Activated CD8-positive, alpha-beta memory T cell treated with anti-CD3 and anti-CD28 coated beads for 48 hours (primary cell): ENCODE data around the gene GORASP2.
A peak's percentile ranks its signal among the peaks of the same experiment; 100 is the strongest.

Experiments
- DNase-seq, 3 experiments: peaks; one replicate each; pipeline ENCODE4 v3.0.0-alpha.2; 2020; ENCODE audit warnings: low read depth in 2 of 3, low spot score in 2 of 3

GORASP2 gene

DNA sequence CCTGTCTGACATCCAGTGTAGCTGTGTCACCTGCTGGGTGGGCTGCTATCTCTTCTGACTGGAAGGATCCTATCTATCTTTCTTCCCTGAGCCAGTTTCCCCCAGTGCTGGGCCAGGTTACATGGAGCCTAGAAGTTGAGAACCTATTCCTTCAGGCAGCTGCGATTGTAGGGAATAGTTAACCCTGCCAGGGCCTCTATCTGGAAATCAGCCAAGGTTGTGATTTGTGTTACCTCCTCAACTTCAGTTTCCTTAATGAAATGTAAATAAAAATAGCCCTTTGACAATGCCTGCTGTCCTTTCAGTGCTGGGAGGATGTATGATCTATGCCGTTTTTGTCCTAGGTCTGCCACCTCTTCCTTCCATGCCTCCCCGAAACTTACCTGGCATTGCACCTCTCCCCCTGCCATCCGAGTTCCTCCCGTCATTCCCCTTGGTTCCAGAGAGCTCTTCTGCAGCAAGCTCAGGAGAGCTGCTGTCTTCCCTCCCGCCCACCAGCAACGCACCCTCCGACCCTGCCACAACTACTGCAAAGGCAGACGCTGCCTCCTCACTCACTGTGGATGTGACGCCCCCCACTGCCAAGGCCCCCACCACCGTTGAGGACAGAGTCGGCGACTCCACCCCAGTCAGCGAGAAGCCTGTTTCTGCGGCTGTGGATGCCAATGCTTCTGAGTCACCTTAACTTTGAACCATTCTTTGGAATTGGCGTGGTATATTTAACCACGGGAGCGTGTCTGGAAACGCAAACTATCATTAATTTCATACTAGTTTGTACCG is 36.6 kb downstream of the GORASP2 start:
- no peak for DNase-seq

DNA sequence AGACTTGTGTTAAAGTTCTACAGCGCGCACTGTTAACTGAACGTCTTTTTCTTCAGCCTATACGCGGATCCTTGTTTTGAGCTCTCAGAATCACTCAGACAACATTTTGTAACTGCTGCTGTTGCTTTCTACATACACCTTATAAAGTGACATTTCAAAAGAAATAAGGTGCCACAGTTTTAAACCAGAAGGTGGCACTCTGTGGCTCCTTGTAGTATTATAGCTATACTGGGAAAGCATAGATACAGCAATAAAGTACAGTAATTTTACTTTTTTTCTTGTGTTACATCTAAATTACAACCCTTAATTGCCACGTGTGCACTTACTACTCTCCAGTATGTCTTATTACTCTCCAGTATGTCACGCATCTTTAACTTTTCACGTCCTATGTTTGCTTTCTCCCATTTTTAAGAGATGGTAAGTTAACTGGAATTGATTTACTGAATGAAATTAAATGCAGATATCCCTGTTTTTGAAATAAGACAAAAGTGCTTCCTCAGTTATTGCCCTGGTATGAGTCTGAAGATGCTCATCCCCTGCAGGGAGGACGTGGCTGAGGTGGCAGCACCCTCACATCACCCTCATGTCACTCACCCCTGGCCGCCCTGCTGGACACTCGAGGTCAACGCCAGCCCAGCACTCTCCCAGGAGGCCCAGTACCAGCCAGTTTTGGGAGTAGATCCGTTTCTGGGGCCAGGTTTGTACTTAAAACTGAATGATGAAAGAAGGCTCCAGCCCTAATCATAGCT is 37.8 kb downstream of the GORASP2 start:
- no peak for DNase-seq

DNA sequence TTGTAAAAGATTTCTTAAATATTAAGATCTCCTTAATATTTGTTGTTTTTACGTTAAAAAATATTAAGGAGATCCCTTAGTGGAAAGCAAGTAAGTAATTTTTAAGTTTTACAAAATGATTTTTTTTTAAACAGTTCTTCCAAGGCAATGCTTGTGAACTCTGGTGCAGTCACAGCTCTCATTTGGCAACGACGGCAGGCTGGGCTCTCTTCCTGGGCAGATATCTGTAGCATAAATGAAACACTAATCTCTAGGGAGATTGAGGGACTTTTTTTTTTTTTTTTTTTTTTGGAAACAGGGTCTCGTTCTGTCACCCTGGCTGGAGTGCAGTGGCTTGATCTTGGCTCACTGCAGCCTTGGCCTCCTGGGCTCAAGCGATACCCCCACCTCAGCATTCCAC is 38.5 kb downstream of the GORASP2 start:
- no peak for DNase-seq

DNA sequence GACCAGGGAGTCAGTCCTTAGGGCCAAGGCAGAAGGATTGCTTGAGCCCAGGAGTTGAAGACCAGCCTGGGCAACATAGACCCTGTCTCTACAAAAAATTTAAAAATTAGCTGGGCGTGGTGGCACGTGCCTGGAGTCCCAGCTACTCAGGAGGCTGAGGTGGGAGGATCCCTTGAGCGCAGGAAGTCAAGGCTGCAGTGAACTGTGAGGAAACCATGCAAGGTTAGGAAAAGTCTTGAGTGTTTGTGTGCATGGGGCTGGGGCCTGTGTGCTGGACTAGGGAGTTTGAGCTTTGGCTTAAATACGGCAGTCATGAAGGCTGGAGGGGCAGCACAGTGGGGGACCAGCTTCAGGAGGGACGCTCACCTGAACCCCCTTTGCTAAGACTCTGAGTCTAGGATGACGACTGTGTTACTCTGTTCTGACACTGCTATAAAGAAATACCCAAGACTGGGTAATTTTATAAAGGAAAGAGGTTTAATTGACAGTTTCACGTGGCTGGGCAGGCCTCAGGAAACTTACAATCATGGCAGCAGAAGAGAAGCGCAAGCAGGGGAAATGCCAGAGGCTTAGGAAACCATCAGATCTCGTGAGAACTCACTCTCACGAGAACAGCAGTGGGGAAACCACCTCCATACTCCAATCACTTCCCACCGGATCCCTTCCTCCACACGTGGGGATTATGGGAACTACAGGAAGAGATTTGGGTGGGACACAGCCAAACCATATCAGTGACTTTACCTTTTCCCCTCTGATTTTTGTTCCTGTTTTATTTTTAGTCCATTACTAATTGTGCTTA is 39.4 kb downstream of the GORASP2 start:
- no peak for DNase-seq

DNA sequence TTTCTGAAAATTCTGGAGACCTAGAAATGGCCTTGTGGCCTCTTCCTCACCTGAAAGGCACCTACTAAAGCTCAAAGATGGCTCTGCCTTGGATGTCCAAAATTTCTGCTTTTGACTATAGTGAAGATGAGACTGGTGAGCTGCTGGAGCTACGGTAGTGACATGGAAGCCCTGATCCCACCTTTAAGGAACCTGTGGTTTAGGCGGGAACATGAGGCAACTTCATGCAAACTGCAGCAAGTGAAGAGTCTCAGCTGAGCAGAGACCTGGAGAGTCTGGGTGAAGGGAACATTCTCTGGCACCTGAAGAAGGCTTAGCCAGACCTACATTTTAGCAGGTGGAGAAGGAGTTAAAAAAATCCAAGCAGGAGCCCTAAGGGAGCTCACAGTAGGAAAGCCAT is 40.0 kb downstream of the GORASP2 start:
- DNase-seq = no peak

DNA sequence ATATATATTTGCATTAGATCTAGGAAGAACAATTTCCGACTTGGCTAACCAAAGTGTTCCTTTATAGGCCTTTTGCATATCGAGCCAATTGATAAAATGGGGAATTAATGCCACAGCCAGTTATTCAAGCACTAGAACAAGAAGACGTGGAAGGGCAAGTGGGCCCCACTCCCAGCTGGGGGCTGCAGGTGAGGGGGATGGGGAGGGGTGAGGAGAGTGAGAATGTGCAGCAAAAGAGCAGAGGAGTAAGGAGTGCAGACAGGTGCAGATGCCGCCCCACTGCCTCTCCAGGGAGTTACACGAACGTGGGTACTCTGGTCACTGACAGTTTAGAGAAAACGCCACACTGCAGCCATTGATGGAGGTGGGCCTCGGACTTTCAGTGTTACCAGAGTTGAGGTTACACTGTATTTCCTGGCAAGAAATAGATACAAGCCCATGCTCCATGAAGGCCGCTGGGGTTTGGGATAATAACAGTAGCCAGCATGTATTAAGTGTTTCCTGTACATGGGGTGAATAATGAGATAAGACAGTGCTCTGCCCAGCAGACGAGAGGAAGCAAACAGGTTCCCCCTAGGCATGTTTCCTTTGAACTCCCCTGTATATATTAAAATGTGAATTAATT is 40.9 kb downstream of the GORASP2 start:
- DNase-seq = no peak

DNA sequence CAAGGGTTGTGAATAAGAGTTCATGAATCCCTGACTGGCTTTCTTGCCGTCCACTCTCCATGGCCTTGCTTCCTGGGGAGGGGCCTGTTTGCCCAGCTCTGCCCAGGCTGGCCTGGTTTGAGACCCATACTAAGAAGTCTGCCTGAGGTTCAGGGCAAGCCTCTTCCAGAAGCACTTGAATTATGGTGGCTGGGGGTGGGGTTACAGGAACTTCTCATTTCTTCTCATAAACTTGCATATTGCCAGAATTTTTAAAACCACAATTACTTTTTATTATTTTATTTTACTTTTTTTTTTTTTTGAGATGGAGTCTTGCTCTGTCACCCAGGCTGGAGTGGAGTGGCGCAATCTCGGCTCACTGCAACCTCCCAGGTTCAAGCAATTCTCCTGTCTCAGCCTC is 42.0 kb downstream of the GORASP2 start:
- no peak for DNase-seq

DNA sequence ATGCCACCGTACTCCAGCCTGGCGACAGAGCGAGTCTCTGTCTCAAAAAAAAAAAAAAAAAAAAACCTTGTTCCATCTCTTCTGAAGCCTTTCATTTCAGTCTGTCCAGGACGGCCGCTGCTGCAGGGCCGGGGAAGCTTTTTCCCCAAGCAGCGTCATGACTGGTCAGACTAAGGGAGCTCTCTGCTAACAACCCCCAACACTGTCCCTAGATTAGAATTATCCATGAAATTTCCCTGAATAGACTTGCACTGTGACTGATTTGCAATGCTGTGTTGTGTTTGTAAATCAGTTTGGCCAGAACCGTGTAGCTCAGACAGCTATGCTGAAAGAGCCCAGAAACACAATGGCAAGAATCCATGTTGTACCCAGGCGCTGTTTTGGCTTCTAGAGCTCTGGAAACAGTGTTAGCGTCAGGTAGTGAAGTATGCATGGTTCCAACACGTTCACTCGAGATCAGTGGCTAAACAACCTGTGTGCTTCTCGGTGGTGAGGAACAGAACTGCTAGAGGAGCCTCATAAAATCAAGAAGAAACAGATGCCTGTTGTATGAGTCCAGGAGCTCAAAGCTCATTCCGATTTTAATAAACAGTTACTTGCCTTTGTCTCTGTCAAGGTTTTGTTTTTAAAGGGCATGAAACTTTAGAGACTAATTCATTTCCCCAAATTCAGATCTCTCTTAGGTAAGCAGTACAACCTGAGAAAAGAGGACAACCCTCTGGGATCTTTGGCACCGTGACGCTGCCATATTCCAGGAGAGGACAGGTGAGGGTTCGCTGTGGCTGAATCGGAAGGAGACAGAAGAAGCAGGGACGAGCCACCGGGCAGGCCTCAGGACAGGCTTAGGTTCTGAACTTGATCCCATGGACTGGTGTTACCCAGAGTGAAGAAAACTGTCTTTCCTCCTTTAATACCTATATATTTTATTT is 43.5 kb downstream of the GORASP2 start:
- DNase-seq = no peak

DNA sequence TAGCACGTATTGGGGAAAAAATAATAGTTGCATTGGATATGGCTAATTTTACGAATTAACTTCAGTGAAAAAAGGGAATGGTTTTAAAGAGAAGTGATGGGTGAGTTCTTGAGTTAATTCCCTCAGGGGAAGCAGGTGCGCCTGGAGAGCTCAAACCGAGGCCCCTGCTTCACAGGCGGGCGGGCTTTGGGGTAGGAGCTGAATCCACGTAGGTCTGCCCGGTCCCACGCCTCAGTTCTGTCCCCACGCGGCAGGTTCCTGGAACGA is 44.1 kb downstream of the GORASP2 start:
- no peak for DNase-seq

DNA sequence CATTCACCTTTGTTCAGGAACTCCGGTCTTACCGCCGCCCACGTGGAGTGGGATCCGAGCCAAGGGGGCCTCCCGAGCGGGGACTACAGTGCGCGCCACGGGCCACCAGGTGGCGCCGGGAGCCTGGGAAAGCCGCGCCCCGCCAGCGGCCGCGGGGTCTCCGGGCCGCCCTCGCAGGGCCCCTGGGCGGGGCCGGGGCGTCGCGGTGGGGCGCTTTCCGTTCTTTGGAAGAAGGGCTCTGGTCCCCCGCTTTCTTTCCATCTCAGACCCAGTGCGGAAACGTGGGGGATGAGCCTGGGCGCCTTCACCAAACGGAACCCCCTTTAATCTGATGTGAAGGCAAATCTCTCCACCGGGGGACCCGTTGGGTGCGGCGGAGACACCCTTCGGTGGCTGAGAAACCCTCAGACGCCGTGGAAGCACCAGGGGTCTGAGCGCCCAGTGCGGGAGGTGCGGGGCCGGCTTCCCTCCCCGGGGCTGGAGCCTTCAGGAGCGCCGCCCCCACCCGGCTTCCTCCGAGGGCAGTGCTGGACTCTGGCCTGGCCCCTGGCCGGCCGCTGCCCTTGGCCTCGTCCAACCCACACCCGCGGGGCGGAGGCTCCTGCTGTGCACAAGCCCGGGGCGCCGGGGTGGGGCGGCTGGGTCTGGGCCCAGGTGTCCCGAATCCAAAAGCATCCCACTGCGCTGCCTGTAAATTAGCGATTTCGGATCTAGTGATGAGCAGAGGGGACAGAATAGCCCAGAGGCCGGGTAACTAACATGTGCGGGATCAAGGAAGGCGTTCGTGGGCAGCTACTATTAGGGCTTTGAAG is 44.6 kb downstream of the GORASP2 start:
- DNase-seq = peak; percentile 71 to 76 (median 75)

DNA sequence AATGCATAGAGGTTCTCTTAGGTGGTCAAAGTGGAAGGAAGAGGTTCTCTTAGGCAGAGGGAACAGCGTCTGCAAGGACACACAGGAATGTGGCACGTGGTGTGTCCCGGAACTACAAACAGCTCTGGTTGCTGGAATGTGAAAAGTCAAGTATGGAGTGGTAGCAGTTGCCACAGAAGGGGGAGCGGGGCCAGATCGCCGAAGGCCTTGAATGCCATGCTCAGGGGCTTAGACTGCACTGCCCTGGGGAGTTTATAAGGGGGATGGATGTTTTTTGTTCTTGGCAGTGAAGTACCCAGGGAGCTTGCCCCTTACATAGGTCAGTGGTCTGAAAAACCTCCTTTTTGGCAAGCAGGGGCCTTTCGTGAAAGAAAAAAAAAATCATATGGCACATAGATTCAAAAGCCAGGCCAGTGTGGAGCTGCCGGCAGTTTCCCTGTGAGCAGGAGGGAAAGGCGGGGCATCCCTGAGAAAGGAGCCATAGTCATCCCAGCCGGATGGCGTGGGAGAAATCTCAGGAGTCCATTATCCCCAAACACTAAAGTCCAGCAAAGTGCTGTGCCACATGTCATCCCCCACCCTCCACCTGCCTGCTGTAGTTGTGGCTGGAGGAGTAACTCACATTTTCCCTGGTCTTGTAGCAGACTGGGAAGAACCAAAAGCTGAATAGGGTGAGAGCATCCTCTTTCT is 45.4 kb downstream of the GORASP2 start:
- no peak for DNase-seq

DNA sequence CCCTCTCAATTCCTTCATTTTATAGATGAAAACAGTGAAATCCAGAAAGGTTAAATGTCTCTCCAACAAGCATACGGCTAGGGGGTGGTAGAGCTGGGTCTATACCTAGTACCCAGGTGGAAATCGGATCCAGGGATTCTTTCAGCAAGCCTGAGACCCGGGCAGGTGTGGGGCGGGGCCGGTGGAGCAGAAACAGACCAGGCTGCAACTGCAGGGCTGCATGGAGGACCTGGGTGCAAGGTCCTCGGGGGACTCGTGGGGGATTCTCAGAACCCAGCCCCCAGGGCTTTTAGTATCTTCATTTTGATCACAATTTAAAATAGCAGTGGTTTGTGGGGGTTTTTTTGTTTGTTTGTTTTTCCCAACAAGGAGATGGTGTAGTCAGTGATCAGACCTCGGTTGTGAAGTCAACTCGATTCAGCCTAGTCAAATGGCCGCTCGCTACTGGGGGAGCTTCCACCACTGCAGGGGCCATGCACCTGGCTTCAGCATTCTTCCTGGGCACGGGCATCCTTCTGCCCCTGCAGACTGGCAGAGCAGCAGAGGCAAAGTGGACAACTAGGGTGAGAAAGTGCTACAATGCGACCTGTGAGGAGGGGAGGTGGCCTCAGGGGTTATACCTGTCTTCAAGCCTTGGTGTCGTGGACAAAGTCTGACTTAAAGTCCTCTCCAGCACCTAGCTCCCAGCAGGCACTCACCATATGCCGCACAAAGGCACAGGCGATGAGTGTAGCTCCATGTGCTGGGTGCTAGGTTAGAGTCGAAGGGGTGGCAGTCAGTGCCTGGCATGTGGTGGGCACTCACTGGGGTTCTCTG is 46.3 kb downstream of the GORASP2 start:
- no peak for DNase-seq

DNA sequence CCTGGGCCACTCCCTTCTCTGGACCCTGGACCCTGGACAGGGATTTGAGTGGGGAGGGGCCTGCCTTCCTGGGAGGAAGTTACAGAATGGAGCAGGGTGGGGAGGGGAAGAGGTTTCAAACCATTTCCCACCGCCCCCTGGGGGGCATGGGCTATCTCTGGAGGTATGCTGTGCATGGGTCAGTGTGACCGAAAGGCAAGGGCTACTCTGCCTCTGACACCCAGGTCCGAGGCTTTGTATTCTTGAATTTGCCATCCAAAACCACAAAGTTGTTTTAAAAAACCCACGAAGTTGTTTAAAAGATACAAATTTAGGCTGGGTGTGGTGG is 46.9 kb downstream of the GORASP2 start:
- DNase-seq = no peak

DNA sequence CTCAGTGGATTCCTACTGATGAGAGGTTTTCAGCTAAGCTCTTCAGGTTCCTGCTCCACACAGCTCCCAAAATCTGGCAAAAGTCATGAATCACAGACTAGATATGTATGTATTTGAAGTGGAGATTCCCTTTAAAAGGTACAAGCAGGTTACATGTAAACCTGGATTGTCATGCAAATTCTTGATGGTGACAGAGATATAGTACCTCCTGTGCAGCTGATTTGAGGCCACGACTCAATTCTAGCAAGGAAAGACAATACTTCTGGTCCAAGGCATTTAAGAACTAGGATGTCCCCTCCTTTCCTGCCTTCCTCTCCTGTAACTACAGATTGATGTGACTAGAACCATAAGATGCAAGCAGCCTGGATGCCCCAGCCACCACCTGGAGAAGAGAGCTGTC is 55.0 kb downstream of the GORASP2 start:
- no peak for DNase-seq

DNA sequence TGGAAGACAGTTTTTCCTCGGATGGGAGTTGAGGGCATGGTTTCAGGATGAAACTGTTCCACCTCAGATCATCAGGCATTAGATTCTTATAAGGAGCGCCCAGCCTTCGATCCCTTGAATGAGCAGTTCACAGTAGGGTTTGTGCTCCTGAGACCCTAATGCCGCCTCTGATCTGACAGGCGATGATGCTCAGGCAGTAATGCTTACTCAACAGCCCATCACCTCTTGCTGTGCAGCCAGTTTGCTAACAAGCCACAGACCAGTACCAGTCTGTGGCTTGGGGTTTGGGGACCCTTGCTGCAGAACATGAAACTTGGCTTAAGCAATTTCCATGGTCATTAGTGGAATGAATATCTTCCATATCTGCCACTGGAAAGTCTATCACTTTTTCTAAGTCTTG is 56.4 kb downstream of the GORASP2 start:
- DNase-seq = no peak

DNA sequence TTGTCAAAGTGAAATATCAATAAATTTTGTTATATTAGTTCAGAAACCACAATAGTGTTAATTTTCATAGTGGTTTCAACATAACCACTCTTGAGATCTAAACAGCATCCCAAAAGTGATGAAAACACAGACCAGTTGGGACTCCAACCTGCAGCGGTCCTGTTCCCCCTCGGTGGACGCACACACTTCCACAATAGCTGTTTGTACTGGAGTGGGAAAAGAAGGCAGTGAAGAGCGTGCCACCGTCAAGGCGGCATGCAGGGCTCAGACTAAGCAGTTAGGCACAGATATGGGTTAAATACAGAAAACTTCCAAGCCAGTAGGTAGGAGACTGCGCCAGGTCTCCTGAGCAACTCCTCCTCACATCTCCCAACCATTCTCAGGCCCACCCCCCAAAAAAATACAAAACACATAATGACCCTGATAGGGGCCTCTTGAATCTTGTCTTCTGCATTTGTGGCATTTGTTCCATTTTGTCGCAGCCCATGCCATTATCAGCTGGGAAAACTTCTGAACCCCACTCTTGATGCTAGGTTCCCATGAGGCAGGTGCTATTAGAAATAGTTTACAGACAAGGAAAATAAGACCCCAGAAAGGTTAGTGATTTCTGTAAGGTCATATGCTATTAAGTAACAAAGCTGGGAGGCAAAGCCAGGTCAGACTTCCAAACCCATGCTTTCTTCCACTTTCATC is 57.7 kb downstream of the GORASP2 start:
- DNase-seq = no peak

DNA sequence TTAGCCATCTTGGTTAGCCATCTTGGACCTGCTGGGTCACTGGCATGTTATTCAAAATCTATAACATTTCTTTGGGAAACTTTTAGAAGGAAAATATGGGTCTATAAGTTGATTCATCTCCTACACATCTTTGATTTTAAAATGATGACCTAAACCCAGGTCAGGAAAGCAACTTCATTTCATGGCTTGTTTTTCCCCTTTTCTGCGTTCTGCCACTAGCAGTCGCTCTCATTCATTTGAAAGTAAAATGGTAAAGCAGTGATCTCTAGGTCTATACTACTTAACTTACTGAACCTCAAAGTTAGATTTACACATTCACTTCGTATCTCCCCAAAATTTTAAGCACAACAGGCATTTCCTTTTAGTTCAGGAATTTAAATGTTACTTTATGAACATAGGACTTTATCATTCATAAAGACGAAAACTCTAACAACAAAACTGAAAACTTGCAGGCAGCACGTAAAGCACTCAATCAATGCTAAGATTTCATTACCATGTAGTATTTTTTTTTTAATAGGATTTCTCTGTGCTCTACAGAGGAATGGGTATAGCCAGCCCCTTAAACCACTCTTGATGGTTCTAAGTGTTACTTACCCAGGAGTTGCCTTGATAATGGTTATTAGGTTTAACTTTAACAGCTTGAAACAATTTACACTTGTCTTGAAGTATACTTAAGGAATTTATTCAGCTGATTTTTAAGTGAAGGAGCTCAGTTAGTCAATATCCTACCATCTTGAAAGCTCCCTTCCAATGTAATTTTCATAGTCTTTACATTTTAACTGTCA is 62.5 kb downstream of the GORASP2 start:
- no peak for DNase-seq
